Cardiac muscle cell (in vitro differentiated cells and primary cell): ENCODE results near the gene AFG1L. TPM values are rescaled to one million over a fixed set of nuclear protein-coding genes. Genes with fewer than 3 reads are reported as not detected.

Experiments used
- DNase-seq, 2 donors: peaks; one replicate each; pipeline versions ENCODE4 v3.0.0 to v3.0.0-alpha.2; 2010 to 2017; ENCODE audit warnings: low read depth in 1 of 2, low spot score in 1 of 2
- H3K27ac ChIP-seq: fragments of 200-600 bp; sonication (generic); 2 replicates; pipeline ENCODE4 v1.5.1; 2016
- H3K27me3 ChIP-seq: fragments of 200-600 bp; sonication (generic); 2 replicates; pipeline ENCODE4 v1.6.0; 2016; ENCODE audit warnings: control low read depth
- H3K36me3 ChIP-seq: fragments of 200-600 bp; sonication (generic); 2 replicates; pipeline ENCODE4 v1.5.1; 2016; ENCODE audit warnings: control low read depth
- H3K4me1 ChIP-seq: fragments of 200-600 bp; sonication (generic); 2 replicates; pipeline ENCODE4 v1.8.1; 2017; ENCODE audit warnings: low read depth, mild to moderate bottlenecking, mixed run types
- H3K4me3 ChIP-seq: fragments of 200-600 bp; sonication (generic); 2 replicates; pipeline ENCODE4 v1.5.1; 2016; ENCODE audit warnings: mild to moderate bottlenecking
- H3K9me3 ChIP-seq: fragments of 200-600 bp; sonication (generic); 2 replicates; pipeline ENCODE4 v1.5.1; 2017; ENCODE audit warnings: low read depth, mild to moderate bottlenecking, control low read depth
- polyA plus RNA-seq: library from polyadenylated mRNA; unstranded; fragments of >200 nt; fragmentation: Nextera tagmentation; extraction: Ambion mirVana; gene quantifications from 2 replicates; pipeline ENCODE4 v1.2.1, GENCODE V29; 2016
- total RNA-seq: library from RNA; depleted of rRNA; stranded (reverse); fragments of >200 nt; gene quantifications from 2 replicates; pipeline ENCODE4 v1.2.3, GENCODE V29; 2016
- TF ChIP-seq, protein P1 (sequence below): IDR thresholded peaks from 2 replicates; pipeline ENCODE4 v1.5.1; 2012; ENCODE audit warnings: low read depth, mild to moderate bottlenecking, low read length

AFG1L gene
- total and polyA plus RNA-seq, 2 experiments from 2014 or later, result 7.7 to 8.8 TPM

DNA sequence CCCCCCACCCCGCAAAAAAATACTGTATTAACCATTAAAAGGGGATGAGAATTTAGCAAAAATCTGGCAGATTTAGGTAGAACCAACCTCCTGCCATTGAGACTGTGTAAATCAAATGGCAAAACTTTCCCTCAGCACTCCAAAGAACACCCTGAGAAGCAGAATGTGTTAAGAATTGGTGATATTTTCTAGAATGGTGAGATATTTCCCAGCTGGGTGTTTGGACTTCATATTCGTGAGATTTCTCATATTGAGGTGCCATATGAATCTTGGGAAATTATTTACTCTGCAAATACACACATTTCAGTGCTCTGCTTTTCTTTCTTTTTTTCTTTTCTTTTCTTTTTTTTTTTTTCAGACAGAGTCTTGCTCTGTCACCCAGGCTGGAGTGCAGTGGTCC, 199.6 kb downstream of the AFG1L start:
- Histone ChIP-seq H3K36me3 (no peaks in the 10 kb centered on the region), H3K27me3 (no peaks in the 10 kb centered on the region), H3K9me3 (no peaks in the 10 kb centered on the region), H3K27ac (no peak overlapping the region), H3K4me3 (no peak overlapping the region), H3K4me1 (no peaks in the 10 kb centered on the region)
- DNase-seq, result no peak
- TF ChIP-seq, protein P1, sequence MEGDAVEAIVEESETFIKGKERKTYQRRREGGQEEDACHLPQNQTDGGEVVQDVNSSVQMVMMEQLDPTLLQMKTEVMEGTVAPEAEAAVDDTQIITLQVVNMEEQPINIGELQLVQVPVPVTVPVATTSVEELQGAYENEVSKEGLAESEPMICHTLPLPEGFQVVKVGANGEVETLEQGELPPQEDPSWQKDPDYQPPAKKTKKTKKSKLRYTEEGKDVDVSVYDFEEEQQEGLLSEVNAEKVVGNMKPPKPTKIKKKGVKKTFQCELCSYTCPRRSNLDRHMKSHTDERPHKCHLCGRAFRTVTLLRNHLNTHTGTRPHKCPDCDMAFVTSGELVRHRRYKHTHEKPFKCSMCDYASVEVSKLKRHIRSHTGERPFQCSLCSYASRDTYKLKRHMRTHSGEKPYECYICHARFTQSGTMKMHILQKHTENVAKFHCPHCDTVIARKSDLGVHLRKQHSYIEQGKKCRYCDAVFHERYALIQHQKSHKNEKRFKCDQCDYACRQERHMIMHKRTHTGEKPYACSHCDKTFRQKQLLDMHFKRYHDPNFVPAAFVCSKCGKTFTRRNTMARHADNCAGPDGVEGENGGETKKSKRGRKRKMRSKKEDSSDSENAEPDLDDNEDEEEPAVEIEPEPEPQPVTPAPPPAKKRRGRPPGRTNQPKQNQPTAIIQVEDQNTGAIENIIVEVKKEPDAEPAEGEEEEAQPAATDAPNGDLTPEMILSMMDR, result no peak

- no peaks in the 10 kb centered on the region for H3K9me3 ChIP-seq
- no peaks in the 10 kb centered on the region for H3K4me1 ChIP-seq
- no peak overlapping the region for H3K4me3 ChIP-seq
- H3K27me3 ChIP-seq, result no peaks in the 10 kb centered on the region
- DNase-seq, result peak; percentile 48 to 70
- TF ChIP-seq, protein P1, result peak; percentile 68
- H3K27ac ChIP-seq, result no peak overlapping the region
- no peaks in the 10 kb centered on the region for H3K36me3 ChIP-seq
Observed at GRCh38 chr6:108497883-108498282, 203.0 kb downstream of the AFG1L start.

DNA sequence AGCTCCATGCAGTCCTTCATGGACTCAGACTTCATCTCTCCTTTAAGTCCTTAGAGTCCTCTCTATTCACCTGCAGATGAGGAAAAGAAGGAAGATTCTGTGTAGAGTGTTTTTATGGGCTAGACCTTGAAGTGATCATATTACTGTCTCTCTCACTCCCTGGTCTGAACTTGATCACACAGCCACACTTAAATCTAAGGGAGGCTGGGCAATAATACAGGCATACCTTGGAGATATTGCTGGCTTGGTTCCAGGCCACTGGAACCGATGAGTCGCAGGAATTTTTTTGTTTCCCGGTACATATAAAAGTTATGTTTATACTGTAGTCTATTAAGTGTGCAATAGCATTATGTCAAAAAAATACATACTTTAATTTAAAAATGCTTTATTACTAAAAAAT, 206.7 kb downstream of the AFG1L start:
- no peak overlapping the region for H3K4me3 ChIP-seq
- DNase-seq, result peak in 1 of 2 donors; percentile 36
- no peaks in the 10 kb centered on the region for H3K27me3 ChIP-seq
- H3K9me3 ChIP-seq, result no peaks in the 10 kb centered on the region
- no peaks in the 10 kb centered on the region for H3K36me3 ChIP-seq
- TF ChIP-seq, protein P1, result no peak
- H3K4me1 ChIP-seq, result no peaks in the 10 kb centered on the region
- no peak overlapping the region for H3K27ac ChIP-seq

GRCh38 chr6:108502832-108503231, 208.0 kb downstream of the AFG1L start:
- H3K27ac ChIP-seq, result no peak overlapping the region
- no peaks in the 10 kb centered on the region for H3K27me3 ChIP-seq
- H3K4me1 ChIP-seq, result no peaks in the 10 kb centered on the region
- TF ChIP-seq, protein P1, result no peak
- H3K9me3 ChIP-seq, result no peaks in the 10 kb centered on the region
- no peak for DNase-seq
- H3K4me3 ChIP-seq, result no peak overlapping the region
- no peaks in the 10 kb centered on the region for H3K36me3 ChIP-seq

- Histone ChIP-seq H3K27ac (no peak overlapping the region), H3K9me3 (no peaks in the 10 kb centered on the region), H3K36me3 (no peaks in the 10 kb centered on the region), H3K27me3 (no peaks in the 10 kb centered on the region), H3K4me3 (no peak overlapping the region), H3K4me1 (no peaks in the 10 kb centered on the region)
- TF ChIP-seq, protein P1, result no peak
- no peak for DNase-seq
Observed at GRCh38 chr6:108507316-108507715, 212.5 kb downstream of the AFG1L start.
